Prostate gland (tissue), 2 donors: ENCODE data around the gene ITM2C.

Source experiments
- POLR2A ChIP-seq: fragments of 450-650 bp; IDR thresholded peaks from one replicate; pipeline ENCODE4 v1.6.1; 2016; ENCODE audit warnings: antibody characterized with exemption, mild to moderate bottlenecking
- TF ChIP-seq, protein P1 (sequence below), 4 experiments: fragments of 200-600 bp in 2 of 4; fragments of 450-650 bp in 2 of 4; sonication (generic) in 2 of 4; IDR thresholded peaks; 1 replicate in 3 of 4; 2 replicates in 1 of 4; pipeline ENCODE4 v1.5.1; 2016 to 2019; ENCODE audit warnings: antibody characterized with exemption in 4 of 4, mild to moderate bottlenecking in 2 of 4, moderate library complexity in 2 of 4

- TF ChIP-seq, protein P1, sequence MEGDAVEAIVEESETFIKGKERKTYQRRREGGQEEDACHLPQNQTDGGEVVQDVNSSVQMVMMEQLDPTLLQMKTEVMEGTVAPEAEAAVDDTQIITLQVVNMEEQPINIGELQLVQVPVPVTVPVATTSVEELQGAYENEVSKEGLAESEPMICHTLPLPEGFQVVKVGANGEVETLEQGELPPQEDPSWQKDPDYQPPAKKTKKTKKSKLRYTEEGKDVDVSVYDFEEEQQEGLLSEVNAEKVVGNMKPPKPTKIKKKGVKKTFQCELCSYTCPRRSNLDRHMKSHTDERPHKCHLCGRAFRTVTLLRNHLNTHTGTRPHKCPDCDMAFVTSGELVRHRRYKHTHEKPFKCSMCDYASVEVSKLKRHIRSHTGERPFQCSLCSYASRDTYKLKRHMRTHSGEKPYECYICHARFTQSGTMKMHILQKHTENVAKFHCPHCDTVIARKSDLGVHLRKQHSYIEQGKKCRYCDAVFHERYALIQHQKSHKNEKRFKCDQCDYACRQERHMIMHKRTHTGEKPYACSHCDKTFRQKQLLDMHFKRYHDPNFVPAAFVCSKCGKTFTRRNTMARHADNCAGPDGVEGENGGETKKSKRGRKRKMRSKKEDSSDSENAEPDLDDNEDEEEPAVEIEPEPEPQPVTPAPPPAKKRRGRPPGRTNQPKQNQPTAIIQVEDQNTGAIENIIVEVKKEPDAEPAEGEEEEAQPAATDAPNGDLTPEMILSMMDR (IDR thresholded peaks at IDR 0.05), result peak in 2 of 4 experiments; percentile 11 to 29
- TF ChIP-seq POLR2A, result no peak
These were observed 48.8 kb downstream of the ITM2C start for GRCh38 chr2:230913406-230914143.
